Measurements from ENCODE around the gene CNTNAP5. TPM values are rescaled to one million over a fixed set of nuclear protein-coding genes. Genes with fewer than 3 reads are reported as not detected.
A peak's percentile ranks its signal among the peaks of the same experiment; 100 is the strongest.

Gene CNTNAP5
- total RNA-seq, 3 donors from 2014 or later, result 3.3 TPM; not detected in 2

DNA sequence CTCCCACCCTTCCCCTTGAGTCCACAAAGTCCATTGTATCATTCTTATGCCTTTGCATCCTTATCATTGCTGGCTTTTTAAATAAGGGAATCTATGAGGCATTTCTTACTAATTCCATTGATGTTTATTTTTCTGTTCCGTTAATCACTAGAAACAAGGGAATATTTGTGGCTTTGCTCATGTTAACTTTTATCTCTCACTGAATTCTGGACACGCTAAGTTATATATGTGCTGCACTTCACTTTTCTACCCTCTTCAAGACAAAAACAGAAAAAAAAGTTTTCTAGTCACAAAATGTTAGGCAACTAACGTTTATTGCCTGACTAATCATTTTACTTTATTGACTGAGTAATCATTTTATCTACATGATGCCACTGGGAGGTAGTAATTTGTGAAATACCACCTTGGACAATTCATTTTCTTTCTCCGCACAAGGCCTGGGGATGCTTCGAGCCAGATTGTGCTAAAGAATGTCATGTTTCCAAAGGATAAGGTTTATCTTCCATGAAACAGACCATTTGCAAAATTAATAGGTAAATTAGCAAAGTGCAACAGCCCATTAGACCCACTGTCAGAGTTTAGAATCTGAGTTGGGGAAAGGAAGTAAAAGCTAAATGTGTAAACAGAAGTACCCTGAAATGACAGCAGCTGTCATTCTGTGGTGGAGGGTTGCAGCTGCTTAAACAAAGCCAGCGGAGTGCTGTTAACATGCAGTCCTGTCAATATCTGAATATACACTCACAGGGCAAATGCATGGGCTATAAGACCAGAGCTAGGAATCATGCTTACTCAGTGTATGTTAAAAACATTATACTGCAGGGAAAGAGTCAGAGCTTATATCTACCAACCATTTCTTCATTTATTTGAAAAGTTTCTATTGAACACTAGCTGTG is 658.7 kb downstream of the CNTNAP5 start:
- Histone ChIP-seq H3K36me3 (ENCODE audit: low read depth) (no peaks in the 10 kb centered on the region), H3K9me3 (peaks cover 3% of the 10 kb centered on the region), H3K4me1 (ENCODE audit: low read depth) (no peaks in the 10 kb centered on the region), H3K4me3 (no peak overlapping the region)
- intact Hi-C loops (cut with DNase I, micrococcal nuclease), result no loop called here
- DNase-seq (no peak), ATAC-seq (no peak)
- TF ChIP-seq CTCF (IDR thresholded peaks at IDR 0.05), result no peak

DNA sequence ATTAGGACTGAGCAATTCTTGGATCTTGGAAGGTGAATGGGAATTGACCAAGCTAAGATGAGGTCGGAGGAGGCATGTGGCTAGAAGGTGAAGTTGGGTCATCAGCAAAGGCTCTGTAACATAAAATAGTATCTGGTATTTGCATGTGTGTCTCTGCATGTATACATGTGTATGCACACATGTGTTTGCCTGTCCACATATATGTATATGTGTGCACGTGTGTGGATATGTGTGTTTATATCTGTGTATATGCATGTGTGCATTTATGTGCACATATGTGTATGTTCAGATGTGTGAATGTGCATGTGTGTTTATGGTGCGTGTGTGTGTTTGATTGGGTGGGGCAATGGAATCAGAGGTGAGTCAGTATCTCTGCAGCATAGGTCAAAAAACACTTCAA is 664.3 kb downstream of the CNTNAP5 start:
- no peak overlapping the region for H3K4me3 ChIP-seq
- intact Hi-C loops (cut with DNase I, micrococcal nuclease), result no loop called here
- H3K4me1 ChIP-seq (ENCODE audit: low read depth), result no peaks in the 10 kb centered on the region
- ATAC-seq (peak; percentile 19), DNase-seq (no peak)
- H3K9me3 ChIP-seq, result peaks cover 13% of the 10 kb centered on the region
- TF ChIP-seq CTCF (IDR thresholded peaks at IDR 0.05), result no peak
- H3K36me3 ChIP-seq (ENCODE audit: low read depth), result no peaks in the 10 kb centered on the region

- peaks cover 13% of the 10 kb centered on the region for H3K9me3 ChIP-seq
- TF ChIP-seq CTCF (IDR thresholded peaks at IDR 0.05), result no peak
- DNase-seq, result no peak
- no peak for ATAC-seq
- H3K36me3 ChIP-seq (ENCODE audit: low read depth), result no peaks in the 10 kb centered on the region
- intact Hi-C loops (cut with DNase I, micrococcal nuclease), result no loop called here
- H3K4me3 ChIP-seq, result no peak overlapping the region
- no peaks in the 10 kb centered on the region for H3K4me1 ChIP-seq (ENCODE audit: low read depth)
Measured at GRCh38 chr2:124692216-124692615, 667.1 kb downstream of the CNTNAP5 start.

- H3K4me3 ChIP-seq, result no peak overlapping the region
- peaks cover 13% of the 10 kb centered on the region for H3K9me3 ChIP-seq
- intact Hi-C loops (cut with DNase I, micrococcal nuclease), result no loop called here
- TF ChIP-seq CTCF (IDR thresholded peaks at IDR 0.05), result no peak
- H3K4me1 ChIP-seq (ENCODE audit: low read depth), result no peaks in the 10 kb centered on the region
- DNase-seq (no peak), ATAC-seq (no peak)
- no peaks in the 10 kb centered on the region for H3K36me3 ChIP-seq (ENCODE audit: low read depth)
Measured at GRCh38 chr2:124692707-124693106, 667.6 kb downstream of the CNTNAP5 start.

DNA sequence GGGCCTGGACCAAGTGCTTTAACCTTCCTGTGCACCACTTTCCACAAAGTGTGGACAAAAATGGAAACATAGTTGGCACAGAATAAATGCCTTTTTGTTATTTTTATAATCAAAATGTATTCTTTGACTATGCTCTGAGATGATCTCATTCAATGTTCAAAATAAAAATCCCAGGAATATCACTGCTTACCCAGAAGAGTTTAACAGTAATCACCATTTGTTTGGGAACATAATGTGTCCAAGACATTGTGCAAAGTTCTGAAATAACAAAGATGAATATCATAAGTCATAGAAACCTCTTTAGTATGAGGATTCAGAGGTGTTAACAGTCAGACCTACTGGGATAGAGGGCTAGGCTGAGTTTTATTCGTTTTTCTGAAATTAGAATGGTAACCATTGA is 668.1 kb downstream of the CNTNAP5 start:
- DNase-seq, result no peak
- peaks cover 13% of the 10 kb centered on the region for H3K9me3 ChIP-seq
- ATAC-seq, result no peak
- no peak for TF ChIP-seq CTCF (IDR thresholded peaks at IDR 0.05)
- H3K4me3 ChIP-seq, result no peak overlapping the region
- H3K36me3 ChIP-seq (ENCODE audit: low read depth), result no peaks in the 10 kb centered on the region
- no peaks in the 10 kb centered on the region for H3K4me1 ChIP-seq (ENCODE audit: low read depth)
- intact Hi-C loops (cut with DNase I, micrococcal nuclease), result no loop called here
